Measurements from ENCODE around the gene ABCC3. TPM values are rescaled to one million over a fixed set of nuclear protein-coding genes. Genes with fewer than 3 reads are reported as not detected.

Gene ABCC3
- total RNA-seq, 4 donors from 2014 or later = 1.5 to 19.2 (median 7.3) TPM

- DNase-seq (ENCODE audit: low spot score in 2 of 2) = no peak
- TF ChIP-seq CTCF (IDR thresholded peaks at IDR 0.05) (no peak), POLR2A (IDR thresholded peaks at IDR 0.05) (no peak), EP300 (IDR thresholded peaks at IDR 0.05) (no peak)
- 80 to 83% methylated on average over 5 of the region's 5 CpGs for WGBS, 2 donors
- Histone ChIP-seq H3K9me3 (no peaks in the 10 kb centered on the region), H3K4me3 (no peak overlapping the region), H3K36me3 (no peaks in the 10 kb centered on the region), H3K4me1 (peaks cover 0 to 21% (median 7%) of the 10 kb centered on the region in 4 donors), H3K27ac (no peak overlapping the region), H3K27me3 (peaks cover 0 to 84% of the 10 kb centered on the region in 2 donors)
These were observed 2.0 kb upstream of the ABCC3 start for GRCh38 chr17:50632637-50633036.

GRCh38 chr17:50633683-50634082 lies 998 bp upstream of the ABCC3 start:
- Histone ChIP-seq H3K4me3 (no peak overlapping the region), H3K27ac (no peak overlapping the region), H3K36me3 (no peaks in the 10 kb centered on the region), H3K4me1 (peaks cover 0 to 23% (median 9%) of the 10 kb centered on the region in 4 donors), H3K9me3 (no peaks in the 10 kb centered on the region), H3K27me3 (peaks cover 0 to 74% of the 10 kb centered on the region in 2 donors)
- TF ChIP-seq CTCF (IDR thresholded peaks at IDR 0.05) (no peak), POLR2A (IDR thresholded peaks at IDR 0.05) (no peak), EP300 (IDR thresholded peaks at IDR 0.05) (no peak)
- 90 to 93% methylated on average over 9 of the region's 9 CpGs for WGBS, 2 donors
- no peak for DNase-seq (ENCODE audit: low spot score in 2 of 2)

- TF ChIP-seq EP300 (IDR thresholded peaks at IDR 0.05) (no peak), POLR2A (IDR thresholded peaks at IDR 0.05) (no peak), CTCF (IDR thresholded peaks at IDR 0.05) (no peak)
- peak overlapping the region; percentile 17 to 55 (median 41) for H3K4me3 ChIP-seq
- 6 to 15% methylated on average over 20 to 33 of the region's 52 CpGs for WGBS, 2 donors
- peaks cover 0 to 38% (median 22%) of the 10 kb centered on the region in 4 donors for H3K4me1 ChIP-seq
- peak overlapping the region in 2 of 4 donors; percentile 13 to 79 for H3K27ac ChIP-seq
- H3K9me3 ChIP-seq = no peaks in the 10 kb centered on the region
- H3K27me3 ChIP-seq = peaks cover 0 to 59% of the 10 kb centered on the region in 2 donors
- no peak for DNase-seq (ENCODE audit: low spot score in 2 of 2)
- H3K36me3 ChIP-seq = no peaks in the 10 kb centered on the region
These were observed 442 bp downstream of the ABCC3 start for GRCh38 chr17:50634915-50635731.

GRCh38 chr17:50635732-50635981 lies 976 bp downstream of the ABCC3 start:
- 65 to 86% methylated on average over 3 of the region's 3 CpGs for WGBS, 2 donors
- Histone ChIP-seq H3K4me1 (peaks cover 0 to 43% (median 24%) of the 10 kb centered on the region in 4 donors), H3K27ac (peak overlapping the region in 1 of 4 donors; percentile 79), H3K4me3 (peak overlapping the region in 1 of 4 donors; percentile 51), H3K9me3 (no peaks in the 10 kb centered on the region), H3K27me3 (peaks cover 0 to 54% of the 10 kb centered on the region in 2 donors), H3K36me3 (no peaks in the 10 kb centered on the region)
- no peak for DNase-seq (ENCODE audit: low spot score in 2 of 2)
- no peak for TF ChIP-seq EP300 (IDR thresholded peaks at IDR 0.05)
- no peak for TF ChIP-seq POLR2A (IDR thresholded peaks at IDR 0.05)
- TF ChIP-seq CTCF (IDR thresholded peaks at IDR 0.05) = no peak

- 93 to 94% methylated on average over 9 of the region's 9 CpGs for WGBS, 2 donors
- Histone ChIP-seq H3K4me1 (peaks cover 0 to 48% (median 24%) of the 10 kb centered on the region in 4 donors), H3K9me3 (no peaks in the 10 kb centered on the region), H3K4me3 (no peak overlapping the region), H3K27ac (peak overlapping the region in 1 of 4 donors; percentile 79), H3K27me3 (peaks cover 0 to 49% of the 10 kb centered on the region in 2 donors), H3K36me3 (no peaks in the 10 kb centered on the region)
- TF ChIP-seq EP300 (IDR thresholded peaks at IDR 0.05) (no peak), CTCF (IDR thresholded peaks at IDR 0.05) (no peak), POLR2A (IDR thresholded peaks at IDR 0.05) (no peak)
- DNase-seq (ENCODE audit: low spot score in 2 of 2) = no peak
These were observed 1.5 kb downstream of the ABCC3 start for GRCh38 chr17:50635982-50636803.
